Measurements from ENCODE around the gene GIPC2.
"Not testable (repeated sequence)": the region's sequence is repeated elsewhere in the genome, so short reads cannot be mapped to it uniquely, and the experiment has no call there.

GIPC2 gene

GRCh38 chr1:78055565-78056132 is 9.9 kb downstream of the GIPC2 start:
- no peak overlapping the region for H3K27ac ChIP-seq
- no peak for TF ChIP-seq CTCF (IDR thresholded peaks at IDR 0.05)
- no peak for TF ChIP-seq ZFX (IDR thresholded peaks at IDR 0.05; ENCODE audit: borderline replicate concordance)

DNA sequence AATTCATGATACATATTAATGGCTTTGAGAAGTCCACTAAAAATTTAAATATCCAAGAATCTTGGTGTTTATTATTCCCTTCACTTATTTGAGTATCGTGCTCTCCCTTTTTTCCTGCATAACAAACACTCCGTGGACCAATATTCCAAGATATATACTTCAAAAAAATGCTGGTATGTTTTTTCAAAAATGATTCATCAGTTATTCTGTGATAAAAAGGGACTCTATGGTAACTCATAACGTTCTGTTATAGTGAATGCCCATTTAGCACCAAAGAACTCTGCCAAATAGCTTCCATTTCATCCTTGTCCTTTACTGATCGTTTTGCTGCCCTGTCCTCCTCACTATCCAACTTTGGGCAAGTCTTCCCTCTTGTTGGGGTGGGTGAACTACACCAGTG is 12.9 kb downstream of the GIPC2 start:
- TF ChIP-seq ZFX (IDR thresholded peaks at IDR 0.05; ENCODE audit: borderline replicate concordance): no peak
- no peak for TF ChIP-seq CTCF (IDR thresholded peaks at IDR 0.05)
- no peak overlapping the region for H3K27ac ChIP-seq

DNA sequence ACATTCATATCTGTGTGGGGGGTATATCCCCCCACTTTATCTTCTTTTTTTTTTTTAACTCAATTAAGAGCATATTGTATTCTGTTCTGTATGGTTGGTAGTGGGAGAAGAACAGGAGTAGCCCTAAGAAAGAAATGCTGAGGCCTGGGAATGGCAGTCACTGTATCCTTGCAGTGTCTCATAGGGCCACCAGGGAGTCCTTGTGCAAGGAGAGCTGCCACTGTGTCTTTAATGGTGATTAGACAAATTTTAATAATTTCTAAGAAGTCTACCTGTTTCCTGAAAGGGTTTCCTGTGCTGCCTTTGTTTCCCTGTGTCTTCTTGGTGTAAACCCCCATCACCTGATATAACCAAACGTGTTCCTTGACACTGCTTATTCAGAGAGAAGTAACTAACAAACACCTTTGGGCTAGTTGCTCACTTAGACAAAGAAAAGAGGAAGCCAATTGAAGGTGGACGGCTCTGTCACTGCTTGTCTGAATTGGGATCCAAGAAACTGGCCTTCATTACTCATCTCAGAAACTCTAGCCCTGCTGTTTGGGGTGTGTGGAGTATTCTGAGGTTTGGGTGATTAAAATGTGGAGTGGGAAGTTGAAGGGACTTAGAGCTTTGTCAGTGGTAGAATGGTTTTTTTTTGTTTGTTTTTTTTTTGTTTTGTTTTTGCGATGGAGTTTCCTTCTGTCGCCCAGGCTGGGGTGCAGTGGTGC is 15.2 kb downstream of the GIPC2 start:
- TF ChIP-seq ZFX (IDR thresholded peaks at IDR 0.05; ENCODE audit: borderline replicate concordance) (no peak), CTCF (IDR thresholded peaks at IDR 0.05) (no peak)
- no peak overlapping the region for H3K27ac ChIP-seq

DNA sequence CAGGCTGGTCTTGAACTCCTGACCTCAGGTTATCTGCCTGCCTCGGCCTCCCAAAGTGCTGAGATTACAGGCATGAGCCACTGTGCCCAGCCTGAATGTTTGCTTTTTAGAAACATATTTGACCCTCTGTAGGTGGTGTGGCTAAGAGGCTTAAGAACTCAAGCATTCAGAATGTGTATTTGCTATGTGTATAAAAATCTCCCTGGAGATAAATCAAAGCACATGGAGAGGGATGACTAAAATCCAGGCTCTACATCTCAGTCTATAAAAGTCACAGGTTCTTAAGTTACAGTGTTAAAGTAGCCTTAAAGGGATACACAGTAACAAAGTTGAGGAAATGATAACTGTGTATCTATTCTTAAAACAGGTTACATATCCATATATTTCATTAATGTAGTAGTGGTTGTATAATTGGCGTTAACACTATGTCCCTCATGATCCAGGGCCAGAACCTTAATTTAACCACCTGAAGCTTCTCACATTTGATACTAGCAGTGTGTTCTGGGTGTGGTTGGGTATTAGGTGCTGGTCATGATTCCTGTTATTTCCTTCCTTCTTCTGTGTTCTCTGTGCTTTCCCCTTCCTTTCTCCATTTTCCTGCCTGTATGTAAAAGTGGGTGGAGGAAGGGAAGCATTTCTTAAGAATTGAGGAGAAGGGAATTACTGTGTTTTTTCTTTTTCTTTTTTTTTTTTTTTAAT is 16.2 kb downstream of the GIPC2 start:
- TF ChIP-seq CTCF (IDR thresholded peaks at IDR 0.05) (no peak), ZFX (IDR thresholded peaks at IDR 0.05; ENCODE audit: borderline replicate concordance) (no peak)
- no peak overlapping the region for H3K27ac ChIP-seq

DNA sequence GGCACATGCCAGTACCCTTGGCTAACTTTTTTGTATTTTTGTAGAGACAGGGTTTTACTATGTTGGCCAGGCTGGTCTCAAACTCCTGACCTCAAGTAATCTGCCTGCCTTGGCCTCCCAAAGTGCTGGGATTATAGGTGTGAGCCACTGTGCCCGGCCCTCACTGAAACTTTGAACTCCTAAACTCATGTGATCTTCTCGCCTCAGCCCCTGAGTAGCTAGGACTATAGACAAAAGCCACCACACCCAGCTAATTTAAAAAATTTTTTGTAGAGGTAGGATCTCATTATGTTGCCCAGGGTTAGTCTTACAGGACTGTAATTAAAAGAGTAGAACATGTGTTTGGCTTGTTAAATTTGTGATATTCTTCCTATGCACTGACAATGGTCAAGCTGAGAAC is 19.1 kb downstream of the GIPC2 start:
- H3K27ac ChIP-seq: not testable (repeated sequence)

DNA sequence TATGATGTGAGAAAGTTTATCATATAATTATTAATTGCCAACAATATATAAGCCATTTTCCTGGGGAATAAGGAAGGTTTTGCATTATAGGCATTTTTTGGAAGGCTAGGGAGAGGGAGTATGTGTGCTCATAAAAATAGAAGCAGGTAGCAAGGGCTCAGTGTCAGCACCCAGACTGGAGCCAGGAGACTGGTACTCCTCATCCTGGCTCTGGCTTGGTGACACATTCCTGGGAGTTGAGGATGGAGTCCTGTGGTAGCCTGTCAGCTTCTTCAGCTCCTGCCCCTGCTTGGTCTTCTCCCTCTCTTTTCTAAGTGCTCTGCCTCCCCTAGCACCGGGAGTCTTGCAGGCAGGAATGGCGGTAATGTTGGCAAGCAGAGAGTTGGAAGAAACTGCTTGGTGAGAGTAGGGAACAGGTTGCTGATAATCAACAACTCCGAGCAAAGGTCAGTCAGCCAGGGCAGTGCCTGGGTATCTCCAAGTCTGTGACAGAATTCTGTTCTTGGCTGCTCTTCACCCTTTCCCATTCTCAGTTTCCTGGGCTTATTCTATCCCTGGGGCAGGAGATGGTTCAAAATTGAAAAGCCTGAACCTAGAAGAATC is 23.0 kb downstream of the GIPC2 start:
- no peak overlapping the region for H3K27ac ChIP-seq
- no peak for TF ChIP-seq CTCF (IDR thresholded peaks at IDR 0.05)
- no peak for TF ChIP-seq ZFX (IDR thresholded peaks at IDR 0.05; ENCODE audit: borderline replicate concordance)

GRCh38 chr1:78069784-78070183 is 24.0 kb downstream of the GIPC2 start:
- H3K27ac ChIP-seq: no peak overlapping the region
- TF ChIP-seq CTCF (IDR thresholded peaks at IDR 0.05): no peak
- TF ChIP-seq ZFX (IDR thresholded peaks at IDR 0.05; ENCODE audit: borderline replicate concordance): no peak

Data from 22Rv1 (cell line).